ENCODE data around the gene MAPRE3.

The MAPRE3 gene

GRCh38 chr2:26932974-26933373, 37.5 kb upstream of the MAPRE3 start:
- no peak for DNase-seq (ENCODE audit: low read depth in 2 of 2)
- TF ChIP-seq, protein P1, sequence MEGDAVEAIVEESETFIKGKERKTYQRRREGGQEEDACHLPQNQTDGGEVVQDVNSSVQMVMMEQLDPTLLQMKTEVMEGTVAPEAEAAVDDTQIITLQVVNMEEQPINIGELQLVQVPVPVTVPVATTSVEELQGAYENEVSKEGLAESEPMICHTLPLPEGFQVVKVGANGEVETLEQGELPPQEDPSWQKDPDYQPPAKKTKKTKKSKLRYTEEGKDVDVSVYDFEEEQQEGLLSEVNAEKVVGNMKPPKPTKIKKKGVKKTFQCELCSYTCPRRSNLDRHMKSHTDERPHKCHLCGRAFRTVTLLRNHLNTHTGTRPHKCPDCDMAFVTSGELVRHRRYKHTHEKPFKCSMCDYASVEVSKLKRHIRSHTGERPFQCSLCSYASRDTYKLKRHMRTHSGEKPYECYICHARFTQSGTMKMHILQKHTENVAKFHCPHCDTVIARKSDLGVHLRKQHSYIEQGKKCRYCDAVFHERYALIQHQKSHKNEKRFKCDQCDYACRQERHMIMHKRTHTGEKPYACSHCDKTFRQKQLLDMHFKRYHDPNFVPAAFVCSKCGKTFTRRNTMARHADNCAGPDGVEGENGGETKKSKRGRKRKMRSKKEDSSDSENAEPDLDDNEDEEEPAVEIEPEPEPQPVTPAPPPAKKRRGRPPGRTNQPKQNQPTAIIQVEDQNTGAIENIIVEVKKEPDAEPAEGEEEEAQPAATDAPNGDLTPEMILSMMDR (IDR thresholded peaks at IDR 0.05; ENCODE audit: low read depth, low read length): no peak
- H3K4me3 ChIP-seq (replicated peaks in 1 of 2; ENCODE audit: low read depth in 2 of 2, low read length in 2 of 2): no peak overlapping the region

GRCh38 chr2:26933431-26934334, 36.8 kb upstream of the MAPRE3 start:
- TF ChIP-seq, protein P1 (IDR thresholded peaks at IDR 0.05; ENCODE audit: low read depth, low read length): no peak
- DNase-seq (ENCODE audit: low read depth in 2 of 2): no peak
- H3K4me3 ChIP-seq (replicated peaks in 1 of 2; ENCODE audit: low read depth in 2 of 2, low read length in 2 of 2): no peak overlapping the region

DNA sequence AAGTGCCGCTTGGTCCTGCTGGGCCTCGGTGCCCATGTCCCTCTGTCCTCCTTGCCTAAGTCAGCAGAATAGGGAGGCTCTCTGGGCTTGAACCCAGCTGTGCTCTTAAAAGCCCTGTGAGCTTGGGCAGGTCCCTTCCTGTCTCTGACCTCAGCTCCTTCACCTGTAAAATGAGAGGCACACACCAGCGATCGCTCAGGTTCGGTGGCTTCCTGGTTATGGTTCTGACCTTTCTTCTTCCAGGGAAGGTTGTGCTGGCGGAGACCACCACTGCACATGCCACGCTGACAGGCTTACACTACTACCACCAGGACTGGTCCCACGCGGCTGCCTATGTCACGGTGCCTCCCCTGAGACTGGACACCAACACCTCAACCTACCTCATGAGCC, 36.1 kb upstream of the MAPRE3 start:
- no peak overlapping the region for H3K4me3 ChIP-seq (replicated peaks in 1 of 2; ENCODE audit: low read depth in 2 of 2, low read length in 2 of 2)
- no peak for DNase-seq (ENCODE audit: low read depth in 2 of 2)
- TF ChIP-seq, protein P1 (IDR thresholded peaks at IDR 0.05; ENCODE audit: low read depth, low read length): no peak

DNA sequence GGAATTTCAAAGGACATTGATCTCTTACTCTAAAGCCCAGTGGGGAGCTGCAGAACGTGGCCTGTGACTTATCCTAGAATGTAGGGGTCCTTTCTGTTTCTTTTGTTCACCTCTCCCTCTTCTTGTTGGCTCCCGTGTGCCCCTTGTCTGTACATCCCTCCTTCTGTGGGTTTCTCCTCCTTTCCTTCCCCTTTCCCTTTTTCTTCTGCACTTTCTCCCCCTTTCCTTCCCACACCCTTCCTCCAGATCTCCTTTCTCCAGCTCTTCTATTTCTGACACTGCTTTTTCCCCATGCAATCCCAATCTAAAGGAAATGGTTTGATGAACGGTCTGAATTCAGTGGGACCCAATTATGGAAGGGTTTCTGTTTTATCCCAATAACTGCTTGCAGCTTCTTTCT, 35.5 kb upstream of the MAPRE3 start:
- TF ChIP-seq, protein P1 (IDR thresholded peaks at IDR 0.05; ENCODE audit: low read depth, low read length): no peak
- no peak overlapping the region for H3K4me3 ChIP-seq (replicated peaks in 1 of 2; ENCODE audit: low read depth in 2 of 2, low read length in 2 of 2)

GRCh38 chr2:26936855-26937254, 33.6 kb upstream of the MAPRE3 start:
- TF ChIP-seq, protein P1 (IDR thresholded peaks at IDR 0.05; ENCODE audit: low read depth, low read length): no peak
- no peak for DNase-seq (ENCODE audit: low read depth in 2 of 2)
- H3K4me3 ChIP-seq (replicated peaks in 1 of 2; ENCODE audit: low read depth in 2 of 2, low read length in 2 of 2): no peak overlapping the region

More for the DNA sequence above, 35.5 kb upstream of the MAPRE3 start:
- no peak for DNase-seq (ENCODE audit: low read depth in 2 of 2)

GRCh38 chr2:26938399-26939118, 31.9 kb upstream of the MAPRE3 start:
- TF ChIP-seq, protein P1 (IDR thresholded peaks at IDR 0.05; ENCODE audit: low read depth, low read length): no peak
- DNase-seq (ENCODE audit: low read depth in 2 of 2): no peak
- H3K4me3 ChIP-seq (replicated peaks in 1 of 2; ENCODE audit: low read depth in 2 of 2, low read length in 2 of 2): no peak overlapping the region
